Panc1 (cell line): ENCODE results near the gene MXRA8. TPM values are rescaled to one million over a fixed set of nuclear protein-coding genes. Genes with fewer than 3 reads are reported as not detected.
A peak's percentile ranks its signal among the peaks of the same experiment; 100 is the strongest.

ENCODE experiments used
- ATAC-seq: fragments of 200-7000 bp; cut with Tn5 transposase; 2 replicates; pipeline ENCODE4 v1.9.1; 2020; ENCODE audit warnings: mild to moderate bottlenecking, moderate library complexity
- BruUV-seq: library from RNA; stranded (reverse); fragments of 400-500 nt; replicated peaks from 2 replicates; lab custom pipeline; 2021; lab: Mats Ljungman, UMichigan
- CTCF ChIA-PET: fragments of 300-600 bp; sonication (Branson Sonifier 250); formaldehyde crosslinking; loops from one replicate; lab custom pipeline; 2022; ENCODE audit warnings: antibody characterized with exemption; lab: Charles Lee
- POLR2A ChIA-PET: fragments of 300-600 bp; sonication (Branson Sonifier 250); formaldehyde crosslinking; loops from one replicate; lab custom pipeline; 2022; ENCODE audit warnings: antibody characterized with exemption; lab: Charles Lee
- DNase-seq: peaks from one replicate; pipeline ENCODE4 v3.0.0-alpha.2; 2010; ENCODE audit warnings: low read depth, low spot score
- H3K27ac ChIP-seq: 2 replicates; pipeline ENCODE4 v1.5.1; 2011; ENCODE audit warnings: mild to moderate bottlenecking, low read length, inconsistent platforms
- H3K27me3 ChIP-seq: fragments of 200-500 bp; sonication (Bioruptor generic); 2 replicates; pipeline ENCODE4 v1.6.0; 2014; ENCODE audit warnings: low read length, inconsistent platforms; ENCODE audit not compliant: control insufficient read depth, insufficient read depth
- H3K36me3 ChIP-seq: fragments of 200-500 bp; sonication (Bioruptor generic); 2 replicates; pipeline ENCODE4 v1.5.1; 2014; ENCODE audit warnings: inconsistent platforms, mild to moderate bottlenecking, low read length, moderate library complexity; ENCODE audit not compliant: control insufficient read depth, insufficient read depth
- H3K4me1 ChIP-seq: 2 replicates; pipeline ENCODE4 v1.5.1; 2011; ENCODE audit warnings: inconsistent platforms, mild to moderate bottlenecking, low read length, moderate library complexity; ENCODE audit not compliant: control insufficient read depth, insufficient read depth
- H3K4me3 ChIP-seq, 2 experiments: 2 replicates each; pipeline ENCODE4 v1.5.1; 2011 to 2012; ENCODE audit warnings: low read depth in 2 of 2, low read length in 2 of 2, mild to moderate bottlenecking in 2 of 2, inconsistent platforms in 1 of 2, moderate library complexity in 1 of 2
- H3K9me3 ChIP-seq: fragments of 200-500 bp; sonication (Bioruptor generic); 2 replicates; pipeline ENCODE4 v1.5.1; 2014; ENCODE audit warnings: low read depth, mild to moderate bottlenecking, inconsistent platforms, low read length, moderate library complexity; ENCODE audit not compliant: control insufficient read depth, insufficient read depth
- CTCF ChIP-seq: fragments of 450-650 bp; IDR thresholded peaks from 2 replicates; pipeline ENCODE4 v1.5.1; 2017; ENCODE audit warnings: mild to moderate bottlenecking
- POLR2AphosphoS5 ChIP-seq: IDR thresholded peaks from 2 replicates; pipeline ENCODE4 v1.6.1; 2012; ENCODE audit warnings: mild to moderate bottlenecking, low read depth, low read length, moderate library complexity
- REST ChIP-seq, 2 experiments: IDR thresholded peaks; 2 replicates each; pipeline ENCODE4 v1.6.1; 2011 to 2012; ENCODE audit warnings: low read depth in 2 of 2, control low read depth in 1 of 2, low read length in 1 of 2, mild to moderate bottlenecking in 1 of 2, moderate library complexity in 1 of 2; ENCODE audit not compliant: insufficient read depth in 1 of 2
- SIN3A ChIP-seq: IDR thresholded peaks from 2 replicates; pipeline ENCODE4 v1.6.1; 2012; ENCODE audit warnings: low read depth, mild to moderate bottlenecking, low read length, moderate library complexity, borderline replicate concordance; ENCODE audit not compliant: insufficient read depth
- TCF7L2 ChIP-seq: IDR thresholded peaks from 2 replicates; pipeline ENCODE4 v1.6.1; 2011; ENCODE audit warnings: mild to moderate bottlenecking, low read depth, low read length, inconsistent platforms
- in situ Hi-C: cut with HindIII; loops from 2 replicates; pipeline ENCODE4 v1.10.0; 2016; ENCODE audit warnings: low sequenced_read_pairs, low pct_unique_long_range_greater_than_20kb
- intact Hi-C: fragments of 100-400 bp; cut with micrococcal nuclease; formaldehyde crosslinking; loops from one replicate; pipeline ENCODE4 v1.10.0; 2022; ENCODE audit not compliant: unreplicated experiment
- total RNA-seq: library from RNA; stranded (reverse); gene quantifications from one replicate; pipeline ENCODE4 v1.2.1, GENCODE V29; 2021; ENCODE audit not compliant: unreplicated experiment

Gene MXRA8
- total RNA-seq, 1 experiment from 2014 or later, result 96.0 TPM

GRCh38 chr1:1344655-1345361 lies 13.5 kb downstream of the MXRA8 start:
- POLR2A ChIA-PET, result no interaction called here

More at GRCh38 chr1:1344655-1345361, 13.5 kb downstream of the MXRA8 start:
- peaks cover 40% of the 10 kb centered on the region for H3K4me1 ChIP-seq
- DNase-seq (peak; percentile 84), ATAC-seq (peak; percentile 74)
- CTCF ChIA-PET, result interaction anchor here (2.2 kb wide), 1 partner anchor 27 kb away, joined by 8 read pairs; no protein-coding TSS in a partner anchor
- no peak for TF ChIP-seq TCF7L2
- no peak for TF ChIP-seq POLR2AphosphoS5
- peak; percentile 88 for TF ChIP-seq CTCF
- peak in 1 of 2 experiments; percentile 5; a peak in 1 of 4 replicates for TF ChIP-seq REST (IDR thresholded peaks at IDR 0.05; ENCODE audit: insufficient read depth in 1 of 2, low read depth in 2 of 2, low read length in 1 of 2)
- no peak for TF ChIP-seq SIN3A
- intact Hi-C loops (no loop called here), in situ Hi-C loops (no loop called here)
- no peaks in the 10 kb centered on the region; the same call in 1 of the 2 replicates for H3K36me3 ChIP-seq
- H3K9me3 ChIP-seq, result no peaks in the 10 kb centered on the region
- peak overlapping the region in 1 of 2 experiments; percentile 85; a peak in 2 of 4 replicates for H3K4me3 ChIP-seq
- peak overlapping the region; percentile 93 for H3K27ac ChIP-seq
- no TSS peak for BruUV-seq
- H3K27me3 ChIP-seq, result no peaks in the 10 kb centered on the region
